HepG2 (cell line): ENCODE measurements around the gene ABHD17C. TPM values are rescaled to one million over a fixed set of nuclear protein-coding genes. Genes with fewer than 3 reads are reported as not detected.

Source experiments
- ATAC-seq: fragments of 200-7000 bp; cut with Tn5 transposase; 3 replicates; pipeline ENCODE4 v1.9.1; 2020; ENCODE audit warnings: mild to moderate bottlenecking, moderate library complexity
- BruUV-seq: library from RNA; stranded (reverse); fragments of 400-500 nt; replicated peaks from 2 replicates; lab custom pipeline; 2021; lab: Mats Ljungman, UMichigan
- CTCF ChIA-PET: fragments of 300-600 bp; formaldehyde crosslinking; extraction: SDS; loops from one replicate; lab custom pipeline; 2021; ENCODE audit warnings: low total read pairs, inconsistent platforms, low intra/inter-chr PET ratio; lab: Yijun Ruan, JAX
- POLR2A ChIA-PET: fragments of 350-600 bp; sonication (Branson Sonifier 250); formaldehyde crosslinking; loops from one replicate; lab custom pipeline; 2020; ENCODE audit warnings: antibody characterized with exemption, inconsistent platforms; lab: Yijun Ruan, JAX
- DNase-seq: peaks from one replicate; pipeline ENCODE4 v3.0.0-alpha.2; 2015; ENCODE audit warnings: low spot score
- FAIRE-seq: peaks from 3 replicates; lab custom pipeline; 2011; peaks lifted over from hg19 to GRCh38; lab: Jason Lieb, UNC
- H2AFZ ChIP-seq: one replicate; pipeline ENCODE4 v1.6.1; 2011; ENCODE audit warnings: low read length, inconsistent platforms
- H3K27ac ChIP-seq: fragments of 300-600 bp; 3 replicates; pipeline ENCODE4 v1.8.0; 2011; ENCODE audit warnings: mixed run types, mild to moderate bottlenecking, mixed read lengths, low read length, inconsistent platforms; ENCODE audit not compliant: insufficient read depth; ENCODE audit errors: extremely low read length
- H3K27me3 ChIP-seq, 2 experiments: fragments of 200-600 bp in 1 of 2; 2 replicates in 1 of 2; 3 replicates in 1 of 2; pipeline versions ENCODE4 v1.6.0 to v1.8.0; 2011; ENCODE audit warnings: low read length in 2 of 2, mild to moderate bottlenecking in 2 of 2, moderate library complexity in 2 of 2, inconsistent platforms in 1 of 2; ENCODE audit not compliant: insufficient read depth in 2 of 2, control insufficient read depth in 1 of 2
- H3K36me3 ChIP-seq, 2 experiments: fragments of 200-600 bp in 1 of 2; replicated peaks in 1 of 2; 2 replicates in 1 of 2; 3 replicates in 1 of 2; pipeline versions ENCODE4 v1.5.1 to v1.8.0; 2011; ENCODE audit warnings: low read length in 2 of 2, inconsistent platforms in 1 of 2; ENCODE audit not compliant: insufficient read depth in 2 of 2, control insufficient read depth in 1 of 2
- H3K4me1 ChIP-seq: 2 replicates; pipeline ENCODE4 v1.5.1; 2012; ENCODE audit warnings: low read length, inconsistent platforms; ENCODE audit not compliant: insufficient read depth
- H3K4me2 ChIP-seq: 2 replicates; pipeline ENCODE4 v1.6.0; 2011; ENCODE audit warnings: low read depth, low read length, inconsistent platforms
- H3K4me3 ChIP-seq, 3 experiments: fragments of 200-600 bp in 1 of 3; sonication (generic), shearing (Covaris generic) in 1 of 3; replicated peaks in 1 of 3; 2 replicates each; pipeline ENCODE4 v1.5.1; 2011 to 2016; ENCODE audit warnings: low read length in 3 of 3, inconsistent platforms in 2 of 3, low read depth in 2 of 3, mild to moderate bottlenecking in 2 of 3, control low read depth in 1 of 3, mixed read lengths in 1 of 3; ENCODE audit not compliant: insufficient read depth in 1 of 3
- H3K79me2 ChIP-seq: one replicate; pipeline ENCODE4 v1.6.1; 2011; ENCODE audit warnings: low read length, inconsistent platforms; ENCODE audit not compliant: insufficient read depth
- H3K9ac ChIP-seq: 2 replicates; pipeline ENCODE4 v1.6.0; 2011; ENCODE audit warnings: mild to moderate bottlenecking, low read depth, low read length, inconsistent platforms; ENCODE audit not compliant: insufficient read depth
- H3K9me3 ChIP-seq: 2 replicates; pipeline ENCODE4 v1.5.1; 2012; ENCODE audit warnings: mild to moderate bottlenecking, low read length
- H4K20me1 ChIP-seq: 2 replicates; pipeline ENCODE4 v1.6.0; 2011; ENCODE audit warnings: inconsistent platforms, mild to moderate bottlenecking, low read length, moderate library complexity; ENCODE audit not compliant: insufficient read depth
- DMTF1 ChIP-seq: sonication (generic); formaldehyde crosslinking; IDR thresholded peaks from 2 replicates; pipeline ENCODE4 v1.4.0; 2020; ENCODE audit warnings: mild to moderate bottlenecking, missing genetic modification reagents
- EEA1 ChIP-seq: sonication (generic); formaldehyde crosslinking; IDR thresholded peaks from 2 replicates; pipeline ENCODE4 v1.5.1; 2020; ENCODE audit warnings: mild to moderate bottlenecking, missing genetic modification reagents, borderline replicate concordance
- ELF4 ChIP-seq: sonication (generic); formaldehyde crosslinking; IDR thresholded peaks from 2 replicates; pipeline ENCODE4 v1.5.0; 2020; ENCODE audit warnings: missing genetic modification reagents, mild to moderate bottlenecking, moderate library complexity, borderline replicate concordance
- FOXM1 ChIP-seq: sonication (generic); formaldehyde crosslinking; IDR thresholded peaks from 2 replicates; pipeline ENCODE4 v1.5.0; 2020; ENCODE audit warnings: missing genetic modification reagents
- KAT8 ChIP-seq: IDR thresholded peaks from 2 replicates; pipeline ENCODE4 v1.6.1; 2016; ENCODE audit warnings: missing genetic modification reagents, missing compliant biosample characterization
- KDM1A ChIP-seq: IDR thresholded peaks from 2 replicates; pipeline ENCODE4 v1.6.1; 2016; ENCODE audit warnings: missing compliant biosample characterization
- POLR2G ChIP-seq: fragments of 200-400 bp; formaldehyde crosslinking; IDR thresholded peaks from 2 replicates; pipeline ENCODE4 v1.6.1; 2018; ENCODE audit warnings: mild to moderate bottlenecking, low read depth, low read length, moderate library complexity
- RCOR2 ChIP-seq: IDR thresholded peaks from 2 replicates; pipeline ENCODE4 v1.6.1; 2016; ENCODE audit warnings: missing biosample characterization, missing genetic modification reagents
- SMAD9 ChIP-seq: sonication (generic); formaldehyde crosslinking; IDR thresholded peaks from 2 replicates; pipeline ENCODE4 v1.5.1; 2020; ENCODE audit warnings: mild to moderate bottlenecking, missing genetic modification reagents
- TAF15 ChIP-seq: fragments of 200-400 bp; formaldehyde crosslinking; IDR thresholded peaks from one replicate; pipeline ENCODE4 v1.6.1; 2018; ENCODE audit warnings: mild to moderate bottlenecking, low read depth, low read length; ENCODE audit not compliant: poor library complexity, severe bottlenecking
- TBX2 ChIP-seq: sonication (generic); formaldehyde crosslinking; IDR thresholded peaks from 2 replicates; pipeline ENCODE4 v1.5.0; 2020; ENCODE audit warnings: missing genetic modification reagents, mild to moderate bottlenecking, borderline replicate concordance
- ZNF329 ChIP-seq: sonication (generic); formaldehyde crosslinking; IDR thresholded peaks from 2 replicates; pipeline ENCODE4 v1.9.0; 2021; ENCODE audit warnings: low read depth, mild to moderate bottlenecking, missing genetic modification reagents
- ZNF674 ChIP-seq: sonication (generic); formaldehyde crosslinking; IDR thresholded peaks from 2 replicates; pipeline ENCODE4 v1.5.0; 2020; ENCODE audit warnings: low read depth, mild to moderate bottlenecking, missing genetic modification reagents
- ZNF737 ChIP-seq: sonication (generic); formaldehyde crosslinking; IDR thresholded peaks from 2 replicates; pipeline ENCODE4 v1.5.0; 2020; ENCODE audit warnings: missing genetic modification reagents, mild to moderate bottlenecking, borderline replicate concordance
- ZNF850 ChIP-seq: sonication (generic); formaldehyde crosslinking; conservative IDR thresholded peaks from 2 replicates; pipeline ENCODE4 v1.9.0; 2021; ENCODE audit warnings: mild to moderate bottlenecking, missing genetic modification reagents
- WGBS: methylation state at CpG from one replicate; pipeline ENCODE4 v1.1.6; 2017; ENCODE audit warnings: low lambda C conversion rate; 5-methylcytosine and 5-hydroxymethylcytosine counted together
- in situ Hi-C: cut with HindIII; loops from 2 replicates; pipeline ENCODE4 v1.10.0; 2017; ENCODE audit warnings: low pct_unique_long_range_greater_than_20kb; ENCODE audit not compliant: extremely low pct_ligation_motif_present
- intact Hi-C: fragments of 100-400 bp; cut with micrococcal nuclease; formaldehyde crosslinking; loops from one replicate; pipeline ENCODE4 v1.10.0; 2022; ENCODE audit not compliant: unreplicated experiment
- polyA plus RNA-seq, 8 experiments: library from polyadenylated mRNA; depleted of rRNA in 3 of 8; stranded (reverse) in 7 of 8; unstranded in 1 of 8; fragments of >200 nt; fragmentation: Illumina TruSeq in 4 of 8; extraction: Trizol in 4 of 8; gene quantifications; 2 replicates each; pipeline versions ENCODE4 v1.2.1 to v1.2.3, GENCODE V29; 2011 to 2016; ENCODE audit warnings: low read depth in 4 of 8, missing spikeins in 1 of 8, mixed read lengths in 1 of 8; ENCODE audit not compliant: insufficient read depth in 1 of 8
- total RNA-seq, 5 experiments: library from RNA; depleted of rRNA; stranded (reverse); fragments of >200 nt; fragmentation: Illumina TruSeq; extraction: Trizol; gene quantifications; 2 replicates each; pipeline ENCODE4 v1.2.3, GENCODE V29; 2016; ENCODE audit warnings: low read depth in 1 of 5
- TF ChIP-seq, protein P1 (sequence below): sonication (generic); formaldehyde crosslinking; IDR thresholded peaks from 2 replicates; pipeline ENCODE4 v1.4.0; 2020; ENCODE audit warnings: mild to moderate bottlenecking, low read depth, missing genetic modification reagents
- TF ChIP-seq, protein P2 (sequence below): sonication (generic); formaldehyde crosslinking; IDR thresholded peaks from 2 replicates; pipeline ENCODE4 v1.4.0; 2020; ENCODE audit warnings: missing genetic modification reagents
- TF ChIP-seq, protein P3 (sequence below): sonication (generic); formaldehyde crosslinking; IDR thresholded peaks from 2 replicates; pipeline ENCODE4 v1.4.0; 2020; ENCODE audit warnings: mild to moderate bottlenecking, missing genetic modification reagents
- TF ChIP-seq, protein P4 (sequence below): sonication (generic); formaldehyde crosslinking; IDR thresholded peaks from 2 replicates; pipeline ENCODE4 v1.5.0; 2020; ENCODE audit warnings: mild to moderate bottlenecking, low read depth, missing genetic modification reagents, borderline replicate concordance

ABHD17C gene
- total and polyA plus RNA-seq, 2 of the 13 experiments (the other 11 are each of a cell fraction or from before 2014, with no cell fraction given) = 2.9 to 3.9 TPM

DNA sequence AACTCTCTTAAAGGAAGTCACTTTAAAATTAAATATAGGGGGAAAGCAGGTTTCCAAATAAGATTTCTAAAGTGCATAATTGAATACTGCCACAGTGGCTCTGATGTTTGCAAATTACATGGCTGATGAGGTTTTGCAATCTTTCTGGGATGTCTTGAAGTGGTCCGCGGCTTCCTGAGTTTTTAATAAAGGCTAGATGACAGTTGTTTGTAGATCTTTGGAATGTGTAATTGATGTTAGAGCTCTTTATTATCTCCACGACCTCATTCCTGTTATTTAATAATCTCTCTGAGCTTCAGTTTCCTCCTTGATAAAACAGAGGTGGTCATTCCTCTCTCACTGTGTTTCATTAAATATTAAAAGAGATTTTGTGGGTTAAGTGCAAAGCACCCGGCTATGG lies 57.1 kb downstream of the ABHD17C start:
- no peak overlapping the region for H3K4me3 ChIP-seq
- intact Hi-C loops (no loop called here), in situ Hi-C loops (no loop called here)
- H3K27ac ChIP-seq = no peak overlapping the region
- no peaks in the 10 kb centered on the region for H3K4me1 ChIP-seq
- H3K9ac ChIP-seq = no peak overlapping the region
- TF ChIP-seq KAT8 (CRISPR knock-in tag) (no peak), FOXM1 (CRISPR knock-in tag) (no peak), RCOR2 (CRISPR knock-in tag) (no peak), TBX2 (CRISPR knock-in tag) (no peak), POLR2G (no peak), ZNF737 (CRISPR knock-in tag) (no peak), KDM1A (CRISPR knock-in tag) (no peak), TAF15 (no peak), ELF4 (CRISPR knock-in tag) (no peak), ZNF674 (CRISPR knock-in tag) (no peak), ZNF329 (CRISPR knock-in tag) (no peak), ZNF850 (CRISPR knock-in tag) (no peak), EEA1 (CRISPR knock-in tag) (no peak), SMAD9 (CRISPR knock-in tag) (no peak), DMTF1 (CRISPR knock-in tag) (no peak)
- TF ChIP-seq, protein P1, sequence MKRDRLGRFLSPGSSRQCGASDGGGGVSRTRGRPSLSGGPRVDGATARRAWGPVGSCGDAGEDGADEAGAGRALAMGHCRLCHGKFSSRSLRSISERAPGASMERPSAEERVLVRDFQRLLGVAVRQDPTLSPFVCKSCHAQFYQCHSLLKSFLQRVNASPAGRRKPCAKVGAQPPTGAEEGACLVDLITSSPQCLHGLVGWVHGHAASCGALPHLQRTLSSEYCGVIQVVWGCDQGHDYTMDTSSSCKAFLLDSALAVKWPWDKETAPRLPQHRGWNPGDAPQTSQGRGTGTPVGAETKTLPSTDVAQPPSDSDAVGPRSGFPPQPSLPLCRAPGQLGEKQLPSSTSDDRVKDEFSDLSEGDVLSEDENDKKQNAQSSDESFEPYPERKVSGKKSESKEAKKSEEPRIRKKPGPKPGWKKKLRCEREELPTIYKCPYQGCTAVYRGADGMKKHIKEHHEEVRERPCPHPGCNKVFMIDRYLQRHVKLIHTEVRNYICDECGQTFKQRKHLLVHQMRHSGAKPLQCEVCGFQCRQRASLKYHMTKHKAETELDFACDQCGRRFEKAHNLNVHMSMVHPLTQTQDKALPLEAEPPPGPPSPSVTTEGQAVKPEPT (CRISPR knock-in tag) = no peak
- TF ChIP-seq, protein P2, sequence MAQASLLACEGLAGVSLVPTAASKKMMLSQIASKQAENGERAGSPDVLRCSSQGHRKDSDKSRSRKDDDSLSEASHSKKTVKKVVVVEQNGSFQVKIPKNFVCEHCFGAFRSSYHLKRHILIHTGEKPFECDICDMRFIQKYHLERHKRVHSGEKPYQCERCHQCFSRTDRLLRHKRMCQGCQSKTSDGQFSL (CRISPR knock-in tag) = no peak
- TF ChIP-seq, protein P3, sequence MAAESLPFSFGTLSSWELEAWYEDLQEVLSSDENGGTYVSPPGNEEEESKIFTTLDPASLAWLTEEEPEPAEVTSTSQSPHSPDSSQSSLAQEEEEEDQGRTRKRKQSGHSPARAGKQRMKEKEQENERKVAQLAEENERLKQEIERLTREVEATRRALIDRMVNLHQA (CRISPR knock-in tag) = no peak
- TF ChIP-seq, protein P4, sequence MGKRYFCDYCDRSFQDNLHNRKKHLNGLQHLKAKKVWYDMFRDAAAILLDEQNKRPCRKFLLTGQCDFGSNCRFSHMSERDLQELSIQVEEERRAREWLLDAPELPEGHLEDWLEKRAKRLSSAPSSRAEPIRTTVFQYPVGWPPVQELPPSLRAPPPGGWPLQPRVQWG (CRISPR knock-in tag) = no peak
- H4K20me1 ChIP-seq = no peaks in the 10 kb centered on the region
- DNase-seq (no peak), FAIRE-seq (no peak), ATAC-seq (no peak)
- WGBS = 86% methylated on average over 4 of the region's 4 CpGs
- no peaks in the 10 kb centered on the region for H3K27me3 ChIP-seq
- H3K4me2 ChIP-seq = no peak overlapping the region
- BruUV-seq = no TSS peak
- no peaks in the 10 kb centered on the region for H3K9me3 ChIP-seq
- CTCF ChIA-PET = no interaction called here
- H3K36me3 ChIP-seq = no peaks in the 10 kb centered on the region; a peak in 2 of 5 replicates
- H3K79me2 ChIP-seq = no peaks in the 10 kb centered on the region
- H2AFZ ChIP-seq = no peak overlapping the region
- POLR2A ChIA-PET = no interaction called here
